ENCODE measurements around the gene ATP2B3. TPM values are rescaled to one million over a fixed set of nuclear protein-coding genes. Genes with fewer than 3 reads are reported as not detected.

Gene ATP2B3
- total RNA-seq, 1 donor from 2014 or later = 0.83 TPM

GRCh38 chrX:153623310-153624029 is 106.0 kb downstream of the ATP2B3 start:
- Mint-ChIP-seq H3K4me3 (no peak overlapping the region), H3K27me3 (ENCODE audit: low read depth) (peaks cover 19% of the 10 kb centered on the region), H3K27ac (no peak overlapping the region), H3K36me3 (no peaks in the 10 kb centered on the region), H3K9me3 (peaks cover 8% of the 10 kb centered on the region), H3K4me1 (peaks cover 2% of the 10 kb centered on the region)
- TF ChIP-seq CTCF (IDR thresholded peaks at IDR 0.05; ENCODE audit: unreplicated experiment) = no peak
- no peak for DNase-seq (ENCODE audit: low spot score in 2 of 2, unreplicated experiment in 2 of 2)

GRCh38 chrX:153624196-153625091 is 107.0 kb downstream of the ATP2B3 start:
- H3K27ac Mint-ChIP-seq = no peak overlapping the region
- peaks cover 3% of the 10 kb centered on the region for H3K9me3 Mint-ChIP-seq
- no peak for DNase-seq (ENCODE audit: low spot score in 2 of 2, unreplicated experiment in 2 of 2)
- no peak for TF ChIP-seq CTCF (IDR thresholded peaks at IDR 0.05; ENCODE audit: unreplicated experiment)
- peaks cover 14% of the 10 kb centered on the region for H3K27me3 Mint-ChIP-seq (ENCODE audit: low read depth)
- no peak overlapping the region for H3K4me3 Mint-ChIP-seq
- no peaks in the 10 kb centered on the region for H3K36me3 Mint-ChIP-seq
- peaks cover 2% of the 10 kb centered on the region for H3K4me1 Mint-ChIP-seq

- Mint-ChIP-seq H3K4me3 (no peak overlapping the region), H3K4me1 (peaks cover 2% of the 10 kb centered on the region), H3K36me3 (no peaks in the 10 kb centered on the region), H3K27ac (no peak overlapping the region), H3K27me3 (ENCODE audit: low read depth) (peaks cover 14% of the 10 kb centered on the region), H3K9me3 (peaks cover 7% of the 10 kb centered on the region)
- DNase-seq (ENCODE audit: low spot score in 2 of 2, unreplicated experiment in 2 of 2) = no peak
- TF ChIP-seq CTCF (IDR thresholded peaks at IDR 0.05; ENCODE audit: unreplicated experiment) = no peak
Observed at GRCh38 chrX:153625271-153626024, 108.0 kb downstream of the ATP2B3 start.

GRCh38 chrX:153626025-153626633 is 108.7 kb downstream of the ATP2B3 start:
- peaks cover 2% of the 10 kb centered on the region for H3K4me1 Mint-ChIP-seq
- peaks cover 15% of the 10 kb centered on the region for H3K27me3 Mint-ChIP-seq (ENCODE audit: low read depth)
- H3K4me3 Mint-ChIP-seq = no peak overlapping the region
- no peak for TF ChIP-seq CTCF (IDR thresholded peaks at IDR 0.05; ENCODE audit: unreplicated experiment)
- H3K36me3 Mint-ChIP-seq = no peaks in the 10 kb centered on the region
- H3K9me3 Mint-ChIP-seq = peaks cover 8% of the 10 kb centered on the region
- no peak overlapping the region for H3K27ac Mint-ChIP-seq
- no peak for DNase-seq (ENCODE audit: low spot score in 2 of 2, unreplicated experiment in 2 of 2)
